Stomach (tissue), 9 donors: ENCODE measurements around the gene CLEC4F. TPM values are rescaled to one million over a fixed set of nuclear protein-coding genes. Genes with fewer than 3 reads are reported as not detected.
"Not testable (repeated sequence)": the region's sequence is repeated elsewhere in the genome, so short reads cannot be mapped to it uniquely, and the experiment has no call there.

Experiments used
- DNase-seq, 2 donors: peaks; one replicate each; pipeline versions ENCODE4 v3.0.0 to v3.0.0-alpha.2; 2013 to 2019
- H3K27ac ChIP-seq, 5 donors: fragments of 200-600 bp in 4 of 5; sonication (generic) in 4 of 5; one replicate each; pipeline ENCODE4 v1.5.1; 2013 to 2019; ENCODE audit warnings: mild to moderate bottlenecking in 1 of 5, moderate library complexity in 1 of 5
- H3K27me3 ChIP-seq, 3 donors: fragments of 200-600 bp; sonication (generic); one replicate each; pipeline ENCODE4 v1.5.1; 2017 to 2019; ENCODE audit warnings: mixed run types in 1 of 3
- H3K36me3 ChIP-seq, 4 donors: fragments of 200-600 bp; sonication (generic); 1 replicate in 3 of 4; 2 replicates in 1 of 4; pipeline ENCODE4 v1.5.1; 2016 to 2019
- H3K4me1 ChIP-seq, 4 donors: fragments of 200-600 bp; sonication (generic); one replicate each; pipeline ENCODE4 v1.5.1; 2016 to 2019
- H3K4me3 ChIP-seq, 4 donors: fragments of 200-600 bp; sonication (generic) in 3 of 4; one replicate each; pipeline ENCODE4 v1.5.1; 2016 to 2019; ENCODE audit warnings: mild to moderate bottlenecking in 1 of 4
- H3K9me3 ChIP-seq, 4 donors: fragments of 200-600 bp; sonication (generic); one replicate each; pipeline ENCODE4 v1.5.1; 2016 to 2019
- EP300 ChIP-seq: sonication (generic); formaldehyde crosslinking; IDR thresholded peaks from one replicate; pipeline ENCODE4 v1.6.1; 2017; ENCODE audit warnings: antibody characterized with exemption
- POLR2A ChIP-seq, 4 donors: fragments of 450-650 bp; IDR thresholded peaks; one replicate each; pipeline ENCODE4 v1.6.1; 2016; ENCODE audit warnings: antibody characterized with exemption in 4 of 4, control low read depth in 2 of 4, mild to moderate bottlenecking in 1 of 4, moderate library complexity in 1 of 4
- POLR2AphosphoS5 ChIP-seq, 3 donors: sonication (generic); formaldehyde crosslinking; IDR thresholded peaks; one replicate each; pipeline ENCODE4 v1.6.1; 2016; ENCODE audit warnings: antibody characterized with exemption in 3 of 3
- WGBS, 5 donors: extraction: QIAGEN DNeasy Blood & Tissue Kit in 3 of 5; methylation state at CpG; one replicate each; pipeline versions ENCODE4 v1.1.5 to v1.1.7; 2013 to 2018; 5-methylcytosine and 5-hydroxymethylcytosine counted together
- intact Hi-C: fragments of 100-400 bp; cut with DNase I; formaldehyde crosslinking; loops from one replicate; pipeline ENCODE4 v1.15.1; 2023; ENCODE audit warnings: low total_unique reads
- polyA plus RNA-seq, 3 donors: library from polyadenylated mRNA; stranded (reverse); fragments of 200-250 nt; gene quantifications; one replicate each; pipeline ENCODE4 v1.2.3, GENCODE V29; 2013
- total RNA-seq, 5 donors: library from RNA; depleted of rRNA; stranded (reverse); fragments of >200 nt; gene quantifications; one replicate each; pipeline versions ENCODE4 v1.1.0 to v1.2.3, GENCODE V29; 2014 to 2016
- TF ChIP-seq, protein P1 (sequence below), 7 experiments: fragments of 450-650 bp in 4 of 7; fragments of 200-600 bp in 3 of 7; sonication (generic) in 3 of 7; IDR thresholded peaks; one replicate each; pipeline ENCODE4 v1.5.1; 2016 to 2019; ENCODE audit warnings: antibody characterized with exemption in 7 of 7, control low read depth in 2 of 7, mild to moderate bottlenecking in 1 of 7
- donor health status: healthy with polysubstance abuse.
- donor health status: Bipolar disorder and iron deficiency.
- donor health status: healthy.

The CLEC4F gene
- total and polyA plus RNA-seq, 8 donors, result 0.13 to 0.37 TPM; not detected in 6

DNA sequence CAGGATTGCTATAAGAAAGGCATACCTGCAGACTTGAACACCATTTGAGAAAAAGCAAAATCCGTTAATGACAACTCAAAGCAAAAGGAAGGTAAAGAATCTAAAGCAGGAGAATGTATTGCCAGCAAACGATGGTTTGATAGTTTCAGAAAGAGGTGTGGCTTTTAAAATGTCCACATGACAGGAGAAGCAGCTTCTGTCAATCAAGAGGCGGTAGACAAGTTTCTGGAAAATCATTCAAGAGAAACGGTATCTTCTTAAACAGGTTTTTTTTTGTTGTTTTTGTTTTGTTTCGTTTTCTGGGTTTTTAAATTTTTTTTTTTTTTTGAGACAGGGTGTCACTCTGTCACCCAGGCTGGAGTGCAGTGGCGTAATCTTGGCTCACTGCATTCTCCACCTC is 13.8 kb downstream of the CLEC4F start:
- 49 to 64% (median 56%) methylated on average over 6 of the region's 6 CpGs for WGBS, 5 donors
- Histone ChIP-seq H3K9me3 (no peaks in the 10 kb centered on the region), H3K36me3 (no peaks in the 10 kb centered on the region), H3K4me3 (no peak overlapping the region), H3K27ac (no peak overlapping the region), H3K27me3 (peaks cover 0 to 6% (median 0%) of the 10 kb centered on the region in 3 donors), H3K4me1 (no peaks in the 10 kb centered on the region)
- DNase-seq, result no peak
- TF ChIP-seq POLR2A (IDR thresholded peaks at IDR 0.05) (no peak), EP300 (no peak), POLR2AphosphoS5 (IDR thresholded peaks at IDR 0.05) (no peak)
- TF ChIP-seq, protein P1, sequence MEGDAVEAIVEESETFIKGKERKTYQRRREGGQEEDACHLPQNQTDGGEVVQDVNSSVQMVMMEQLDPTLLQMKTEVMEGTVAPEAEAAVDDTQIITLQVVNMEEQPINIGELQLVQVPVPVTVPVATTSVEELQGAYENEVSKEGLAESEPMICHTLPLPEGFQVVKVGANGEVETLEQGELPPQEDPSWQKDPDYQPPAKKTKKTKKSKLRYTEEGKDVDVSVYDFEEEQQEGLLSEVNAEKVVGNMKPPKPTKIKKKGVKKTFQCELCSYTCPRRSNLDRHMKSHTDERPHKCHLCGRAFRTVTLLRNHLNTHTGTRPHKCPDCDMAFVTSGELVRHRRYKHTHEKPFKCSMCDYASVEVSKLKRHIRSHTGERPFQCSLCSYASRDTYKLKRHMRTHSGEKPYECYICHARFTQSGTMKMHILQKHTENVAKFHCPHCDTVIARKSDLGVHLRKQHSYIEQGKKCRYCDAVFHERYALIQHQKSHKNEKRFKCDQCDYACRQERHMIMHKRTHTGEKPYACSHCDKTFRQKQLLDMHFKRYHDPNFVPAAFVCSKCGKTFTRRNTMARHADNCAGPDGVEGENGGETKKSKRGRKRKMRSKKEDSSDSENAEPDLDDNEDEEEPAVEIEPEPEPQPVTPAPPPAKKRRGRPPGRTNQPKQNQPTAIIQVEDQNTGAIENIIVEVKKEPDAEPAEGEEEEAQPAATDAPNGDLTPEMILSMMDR (IDR thresholded peaks at IDR 0.05), result no peak
- intact Hi-C loops, result no loop called here

GRCh38 chr2:70806013-70806412 is 14.4 kb downstream of the CLEC4F start:
- DNase-seq, result no peak
- H3K4me3 ChIP-seq, result no peak overlapping the region
- no peaks in the 10 kb centered on the region for H3K36me3 ChIP-seq
- TF ChIP-seq EP300 (no peak), POLR2AphosphoS5 (IDR thresholded peaks at IDR 0.05) (no peak), POLR2A (IDR thresholded peaks at IDR 0.05) (no peak)
- TF ChIP-seq, protein P1 (IDR thresholded peaks at IDR 0.05), result no peak
- no peaks in the 10 kb centered on the region for H3K4me1 ChIP-seq
- intact Hi-C loops, result no loop called here
- no peak overlapping the region for H3K27ac ChIP-seq
- H3K27me3 ChIP-seq, result peaks cover 0 to 10% (median 0%) of the 10 kb centered on the region in 3 donors
- peaks cover 0 to 2% (median under 1%) of the 10 kb centered on the region in 4 donors for H3K9me3 ChIP-seq
- 70 to 74% (median 71%) methylated on average over 5 of the region's 5 CpGs for WGBS, 5 donors

DNA sequence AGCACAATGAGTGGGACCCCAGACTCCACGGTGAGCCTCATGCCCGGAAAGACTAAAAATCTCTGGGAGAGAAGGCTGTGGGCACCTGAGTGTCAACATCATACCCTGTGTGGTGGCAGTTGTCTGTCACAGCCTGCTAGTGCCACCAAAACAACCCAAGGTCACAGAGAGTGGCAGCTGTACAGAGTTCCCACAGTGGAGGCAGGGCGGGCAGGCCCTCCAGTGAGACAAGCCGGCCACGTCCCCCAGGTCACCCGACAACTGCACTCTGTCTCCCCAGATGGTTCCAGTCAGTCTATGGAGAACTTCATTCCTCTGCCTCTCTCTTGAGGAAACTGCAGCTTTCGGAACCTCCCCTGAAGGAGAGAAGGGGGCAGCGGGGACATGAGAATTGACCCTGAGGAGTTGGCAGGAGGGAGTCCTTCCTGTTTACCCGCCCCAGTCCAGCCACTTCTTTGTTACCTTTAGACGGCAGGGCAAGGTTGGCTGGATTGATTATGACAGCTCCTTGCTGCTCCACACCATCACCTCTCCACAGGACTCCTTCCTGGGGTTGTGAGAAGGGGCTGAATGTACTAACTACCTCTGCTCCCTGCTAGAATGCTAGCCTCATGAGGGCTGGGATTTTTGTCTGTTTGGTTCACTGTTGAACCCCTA is 18.7 kb downstream of the CLEC4F start:
- intact Hi-C loops, result no loop called here
- Histone ChIP-seq H3K4me1 (no peaks in the 10 kb centered on the region), H3K4me3 (no peak overlapping the region), H3K9me3 (peaks cover 0 to 24% (median 6%) of the 10 kb centered on the region in 4 donors), H3K36me3 (no peaks in the 10 kb centered on the region), H3K27me3 (peaks cover 0 to 11% (median 0%) of the 10 kb centered on the region in 3 donors), H3K27ac (no peak overlapping the region)
- no peak for DNase-seq
- WGBS, 5 donors, result 67 to 71% (median 69%) methylated on average over 9 to 10 of the region's 10 CpGs
- TF ChIP-seq, protein P1 (IDR thresholded peaks at IDR 0.05), result no peak
- no peak for TF ChIP-seq POLR2A (IDR thresholded peaks at IDR 0.05)
- TF ChIP-seq EP300, result no peak
- no peak for TF ChIP-seq POLR2AphosphoS5 (IDR thresholded peaks at IDR 0.05)

- TF ChIP-seq, protein P1 (IDR thresholded peaks at IDR 0.05), result no peak
- TF ChIP-seq EP300 (no peak), POLR2A (IDR thresholded peaks at IDR 0.05) (no peak), POLR2AphosphoS5 (IDR thresholded peaks at IDR 0.05) (no peak)
- H3K36me3 ChIP-seq, result no peaks in the 10 kb centered on the region
- no peak overlapping the region for H3K4me3 ChIP-seq
- no peak for DNase-seq
- intact Hi-C loops, result no loop called here
- WGBS, 5 donors, result 85 to 91% (median 87%) methylated on average over 2 of the region's 2 CpGs
- H3K9me3 ChIP-seq, result peaks cover 0 to 24% (median 6%) of the 10 kb centered on the region in 4 donors
- H3K27me3 ChIP-seq, result peaks cover 0 to 25% (median 0%) of the 10 kb centered on the region in 3 donors
- no peak overlapping the region for H3K27ac ChIP-seq
- no peaks in the 10 kb centered on the region for H3K4me1 ChIP-seq
Measured at GRCh38 chr2:70799706-70800105, 20.7 kb downstream of the CLEC4F start.

DNA sequence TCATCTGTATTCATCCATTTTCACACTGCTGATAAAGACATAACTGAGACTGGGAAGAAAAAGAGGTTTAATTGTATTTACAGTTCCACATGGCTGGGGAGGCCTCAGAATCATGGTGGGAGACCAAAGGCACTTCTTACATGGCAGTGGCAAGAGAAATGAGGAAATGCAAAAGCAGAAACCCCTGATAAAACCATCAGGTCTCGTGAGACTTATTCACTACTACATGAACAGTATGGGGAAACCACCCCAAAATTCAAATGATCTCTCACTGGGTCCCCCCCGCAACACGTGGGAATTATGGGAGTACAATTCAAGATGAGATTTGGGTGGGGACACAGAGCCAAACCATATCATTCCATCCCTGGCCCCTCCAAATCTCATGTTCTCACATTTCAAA is 22.4 kb downstream of the CLEC4F start:
- intact Hi-C loops, H3K36me3 ChIP-seq, H3K4me1 ChIP-seq, DNase-seq, H3K4me3 ChIP-seq, H3K27ac ChIP-seq: not testable (repeated sequence)
- WGBS, 5 donors, result 64 to 87% (median 75%) methylated on average over 3 of the region's 3 CpGs
- Histone ChIP-seq H3K9me3 (peaks cover 0 to 24% (median 6%) of the 10 kb centered on the region in 4 donors), H3K27me3 (peaks cover 0 to 41% (median 0%) of the 10 kb centered on the region in 3 donors)
